HG02840 (cell line): ENCODE results near the gene NUP188.
"Not testable (repeated sequence)": the region's sequence is repeated elsewhere in the genome, so short reads cannot be mapped to it uniquely, and the experiment has no call there.

Experiments
- ATAC-seq: cut with Tn5 transposase; IDR thresholded peaks from one replicate; pipeline ENCODE4 v1.9.1; 2021; ENCODE audit warnings: mild to moderate bottlenecking, moderate library complexity, moderate number of reproducible peaks; ENCODE audit not compliant: unreplicated experiment, low FRiP score

NUP188 gene

DNA sequence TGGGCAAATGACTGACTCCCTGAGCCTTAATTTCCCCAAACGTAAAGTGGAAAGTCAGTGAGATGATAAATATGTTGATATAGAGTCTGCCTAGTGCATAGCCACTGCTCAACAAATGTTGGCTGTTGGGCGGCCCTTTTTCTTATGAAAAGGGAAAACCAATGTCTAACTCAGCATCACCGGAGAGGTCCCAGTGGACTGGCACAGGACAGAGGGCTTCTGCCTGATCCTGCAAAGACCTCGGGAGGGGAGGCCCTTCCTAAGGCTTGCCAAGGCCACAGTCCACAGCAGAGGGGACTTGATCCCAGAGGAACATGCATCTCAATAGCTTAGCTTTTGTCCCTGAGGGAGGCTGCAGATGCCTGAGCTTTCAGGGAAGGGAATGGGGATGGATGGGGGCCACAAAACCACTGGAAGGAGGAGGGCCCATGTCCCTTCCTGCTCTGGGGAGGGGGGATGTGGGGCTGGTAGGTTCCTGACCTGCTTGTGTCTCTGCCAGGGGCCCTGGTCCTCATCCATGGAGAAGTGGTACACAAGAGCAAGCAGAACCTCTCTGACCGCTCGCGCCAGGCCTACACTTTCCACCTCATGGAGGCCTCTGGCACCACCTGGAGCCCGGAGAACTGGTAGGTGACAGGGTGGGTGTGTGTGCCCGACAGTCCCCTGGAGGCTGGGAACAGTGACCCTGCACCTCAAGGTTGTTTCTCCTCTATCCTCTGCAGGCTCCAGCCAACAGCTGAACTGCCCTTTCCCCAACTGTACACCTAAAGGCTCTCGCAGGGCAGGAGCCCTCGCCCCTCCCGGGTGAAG, 6.3 kb upstream of the NUP188 start:
- no peak for ATAC-seq

DNA sequence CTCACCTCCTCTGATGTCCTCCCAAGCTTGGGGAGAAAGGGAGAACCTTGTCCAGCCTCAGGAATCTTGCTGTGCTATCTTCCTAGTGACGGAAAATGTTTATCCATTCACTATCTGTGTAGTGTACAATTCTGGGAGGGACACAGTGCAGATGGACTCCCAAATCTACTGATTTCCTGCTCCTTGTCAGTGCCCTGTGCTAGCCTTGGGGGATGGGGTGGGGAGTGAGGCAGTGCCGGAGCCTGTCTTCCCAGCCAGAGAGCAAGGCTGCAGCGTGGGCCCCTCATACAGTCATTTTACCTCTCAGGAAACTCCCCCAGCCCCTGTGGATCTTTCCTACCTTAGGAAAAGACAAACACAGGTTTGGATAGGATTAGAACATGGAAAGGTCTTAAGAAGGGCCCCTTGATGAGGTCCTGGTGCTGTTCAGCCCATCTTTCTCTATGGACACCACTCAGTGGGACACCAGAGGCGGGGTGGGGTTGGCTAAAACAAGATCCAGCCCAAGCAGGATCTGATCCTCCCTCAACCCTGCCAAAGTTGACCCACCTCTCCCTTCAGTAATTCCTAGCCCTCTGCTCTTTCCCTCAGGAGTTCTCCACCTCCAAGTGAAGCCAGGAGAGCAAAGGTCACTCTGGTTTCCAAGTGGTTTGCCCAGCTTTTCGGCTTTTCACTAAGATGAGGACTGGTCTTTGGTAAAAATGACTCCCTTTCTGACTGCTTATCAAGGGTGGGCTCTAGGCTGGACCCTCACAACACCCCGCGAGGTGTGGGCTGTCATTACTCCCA, 3.5 kb upstream of the NUP188 start:
- no peak for ATAC-seq

DNA sequence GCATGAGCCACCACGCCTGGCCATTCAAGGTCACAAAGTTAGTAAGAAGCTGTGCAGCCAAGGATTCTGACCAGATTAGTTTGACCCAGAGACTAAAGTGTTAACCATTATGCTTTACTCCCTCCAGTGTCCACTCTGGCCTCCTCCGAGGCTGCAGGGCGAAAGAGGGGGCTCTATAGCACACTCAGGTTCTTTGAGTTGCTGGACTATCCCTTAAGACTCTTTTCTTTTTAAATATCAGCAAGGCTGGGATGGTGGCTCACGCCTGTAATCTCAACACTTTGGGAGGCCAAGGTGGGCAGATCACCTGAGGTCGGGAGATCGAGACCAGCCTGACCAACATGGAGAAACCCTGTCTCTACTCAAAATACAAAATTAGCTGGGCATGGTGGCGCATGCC, 2.5 kb upstream of the NUP188 start:
- ATAC-seq, result not testable (repeated sequence)

DNA sequence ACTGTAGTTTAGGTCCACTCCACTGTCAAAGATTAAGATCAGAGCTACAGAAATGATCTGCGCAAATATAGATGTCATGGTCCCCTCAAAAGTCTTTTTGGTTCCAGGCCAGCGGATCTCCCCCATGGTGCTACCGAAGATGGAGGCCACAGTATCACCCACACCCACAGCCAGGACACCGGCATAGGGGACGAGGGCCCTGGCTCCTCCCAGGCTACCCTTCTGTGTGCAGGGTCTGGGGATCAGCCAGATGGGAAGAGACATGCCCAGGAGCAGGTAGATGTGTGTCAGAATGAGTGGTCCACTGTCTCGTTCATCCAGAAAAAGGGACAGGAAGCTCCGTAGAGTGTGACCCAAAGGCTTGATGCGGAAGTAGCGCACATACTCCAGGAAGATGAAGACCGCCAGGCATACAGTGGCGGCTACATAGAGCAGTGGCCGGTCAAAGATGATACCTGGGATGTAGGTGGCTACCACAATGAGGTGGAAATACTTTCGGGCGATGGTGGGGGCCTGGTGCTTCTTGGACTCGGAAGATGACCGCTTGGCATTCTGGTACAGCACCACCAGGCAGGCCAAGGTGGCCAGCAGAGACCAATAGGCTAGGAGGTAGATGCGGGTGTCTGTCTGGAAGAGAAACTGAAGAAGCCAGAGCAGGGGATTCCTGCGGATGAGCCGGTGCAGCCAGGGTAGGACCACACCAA, 1.5 kb upstream of the NUP188 start:
- no peak for ATAC-seq

DNA sequence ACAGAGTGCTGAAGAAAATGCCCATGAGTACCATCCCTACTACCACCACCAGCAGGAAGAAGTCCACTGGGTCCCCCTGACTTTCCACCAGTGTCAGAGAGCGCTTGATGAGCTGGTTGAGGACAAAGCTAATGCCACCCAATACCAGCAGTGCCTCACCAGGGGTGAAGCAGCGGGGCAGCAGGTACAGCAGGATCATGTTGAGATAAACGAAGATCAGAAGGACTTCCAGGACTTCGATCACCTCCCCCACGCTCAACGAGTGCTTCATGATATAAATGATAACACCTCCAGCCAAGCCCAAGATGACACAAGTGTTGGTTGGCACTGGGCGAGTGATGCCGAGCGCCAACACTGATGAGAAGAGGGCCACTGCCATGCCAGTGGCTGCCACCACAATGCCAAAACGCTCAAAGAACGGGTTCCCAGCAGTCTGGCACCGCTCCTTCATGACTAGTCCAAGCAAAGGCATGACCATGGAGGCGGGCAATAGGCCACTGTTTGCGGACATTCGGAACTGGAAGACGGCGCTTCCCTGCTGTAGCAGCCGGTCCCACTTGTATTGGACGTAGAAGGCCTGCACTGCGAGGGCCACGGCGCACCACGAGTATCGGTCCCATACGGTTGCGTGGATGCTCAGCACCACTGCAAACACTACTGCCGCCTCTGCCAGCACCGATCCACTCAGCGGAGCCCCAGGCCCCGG, 775 bp upstream of the NUP188 start:
- no peak for ATAC-seq

DNA sequence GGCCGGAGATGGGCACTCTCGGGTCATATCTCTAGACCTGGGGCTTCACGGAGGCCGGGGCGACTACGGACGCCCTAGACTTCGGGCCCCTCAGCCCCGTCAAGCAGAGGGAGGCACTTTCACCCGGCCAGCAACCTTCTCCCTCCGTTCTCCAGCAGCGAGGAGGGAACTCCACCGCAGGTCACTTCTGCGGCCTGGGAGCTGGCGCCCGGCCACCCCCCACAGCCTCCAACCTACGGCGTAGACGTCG, 297 bp upstream of the NUP188 start:
- ATAC-seq, result no peak

DNA sequence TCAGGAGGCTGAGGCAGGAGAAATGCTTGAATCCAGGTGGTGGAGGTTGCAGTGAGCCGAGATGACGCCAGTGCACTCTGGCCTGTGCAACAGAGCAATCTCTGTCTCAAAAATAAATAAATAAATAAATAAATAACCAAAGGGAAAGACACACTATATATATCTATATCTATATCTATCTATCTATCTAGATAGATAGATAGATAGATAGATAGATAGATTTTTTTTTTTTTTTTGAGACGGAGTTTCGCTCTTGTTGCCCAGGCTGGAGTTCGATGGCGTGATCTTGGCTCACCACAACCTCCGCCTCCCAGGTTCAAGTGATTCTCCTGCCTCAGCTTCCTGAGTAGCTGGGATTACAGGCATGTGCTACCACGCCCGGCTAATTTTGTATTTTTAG, 13.9 kb downstream of the NUP188 start:
- ATAC-seq, result not testable (repeated sequence)

DNA sequence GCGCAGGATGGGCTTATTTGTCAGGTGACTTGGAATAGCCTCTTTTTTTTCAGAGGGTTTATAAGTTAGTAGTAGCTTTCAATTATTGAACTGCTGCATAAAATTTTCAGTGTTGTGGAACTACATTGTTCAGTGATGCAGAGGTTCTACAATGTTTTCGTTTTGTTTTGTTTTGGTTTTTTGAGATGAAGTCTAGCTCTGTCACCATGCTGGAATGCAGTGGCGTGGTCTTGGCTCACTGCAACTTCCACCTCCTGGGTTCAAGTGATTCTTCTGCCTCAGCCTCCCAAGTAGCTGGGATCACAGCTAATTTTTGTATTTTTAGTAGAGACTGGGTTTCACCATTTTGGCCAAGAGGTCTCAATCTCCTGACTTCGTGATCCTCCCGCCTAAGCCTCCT, 22.0 kb downstream of the NUP188 start:
- no peak for ATAC-seq

DNA sequence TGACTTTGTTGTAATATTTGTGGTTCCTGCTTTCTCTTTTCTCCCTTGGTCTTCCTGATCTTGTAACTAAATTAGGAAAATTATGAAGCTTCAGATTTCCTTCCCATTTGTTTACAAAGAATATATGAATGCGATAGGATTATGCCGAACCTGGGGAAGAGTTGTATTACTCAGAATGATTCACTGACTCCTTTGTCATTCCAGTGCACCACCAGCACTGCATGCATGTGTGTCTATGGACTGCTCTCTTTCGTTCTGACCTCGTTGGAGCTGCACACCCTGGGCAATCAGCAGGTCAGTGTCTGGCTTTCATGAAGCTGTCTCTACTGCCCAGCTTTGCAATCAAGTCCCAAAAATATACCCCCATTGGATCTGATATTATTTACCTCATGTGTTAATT, 25.5 kb downstream of the NUP188 start:
- ATAC-seq, result no peak

DNA sequence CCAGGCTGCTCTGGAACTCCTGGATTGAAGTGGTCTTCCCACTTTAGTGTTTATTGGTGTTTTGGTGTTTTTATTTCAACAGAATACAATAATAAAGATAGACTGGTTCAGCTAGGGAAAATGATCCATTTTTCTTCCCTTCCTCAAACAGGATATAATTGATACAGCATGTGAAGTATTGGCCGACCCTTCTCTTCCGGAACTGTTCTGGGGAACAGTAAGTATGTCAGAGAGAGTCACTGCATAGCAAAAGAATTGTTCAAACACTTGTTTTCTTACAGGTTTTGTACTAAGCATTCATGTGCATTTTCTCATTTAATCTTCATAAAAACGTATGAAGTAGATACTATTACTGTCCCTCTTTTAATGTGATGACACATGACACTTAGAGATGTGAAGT, 31.6 kb downstream of the NUP188 start:
- no peak for ATAC-seq

DNA sequence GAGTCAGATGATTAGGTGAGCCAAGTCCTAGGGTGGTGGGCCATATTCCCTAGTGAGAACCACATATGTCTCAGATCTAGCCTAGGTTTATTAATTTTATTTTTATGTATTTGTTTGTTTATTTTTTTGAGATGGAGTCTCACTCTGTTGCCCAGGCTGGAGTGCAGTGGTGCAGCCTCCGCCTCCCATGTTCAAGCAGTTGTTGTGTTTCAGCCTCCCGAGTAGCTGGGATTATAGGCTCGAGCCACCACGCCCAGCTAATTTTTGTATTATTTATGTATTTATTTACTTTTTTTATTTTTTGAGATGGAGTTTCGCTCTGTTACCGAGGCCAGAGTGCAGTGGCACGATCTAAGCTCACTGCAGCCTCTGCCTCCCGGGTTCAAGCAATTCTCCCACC, 36.0 kb downstream of the NUP188 start:
- ATAC-seq, result no peak

DNA sequence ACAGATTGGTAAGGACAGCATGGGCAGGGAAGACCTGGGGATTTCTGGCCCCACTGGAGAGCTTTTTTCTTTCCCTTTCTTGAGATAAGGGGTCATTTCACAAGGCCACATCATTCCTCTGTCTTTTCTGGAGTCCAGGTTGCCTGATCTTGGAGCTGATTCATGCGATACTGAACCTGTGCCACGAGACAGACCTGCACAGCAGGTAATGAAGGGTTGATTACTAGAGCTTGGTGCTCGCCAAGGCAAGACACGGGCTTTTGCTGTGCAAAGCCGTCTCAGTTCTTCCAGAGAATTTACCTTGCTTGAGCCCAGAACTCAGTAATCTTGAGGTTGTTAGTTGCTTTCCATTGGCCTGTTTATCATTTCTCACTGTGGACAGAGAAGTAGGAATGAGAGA, 39.2 kb downstream of the NUP188 start:
- no peak for ATAC-seq

DNA sequence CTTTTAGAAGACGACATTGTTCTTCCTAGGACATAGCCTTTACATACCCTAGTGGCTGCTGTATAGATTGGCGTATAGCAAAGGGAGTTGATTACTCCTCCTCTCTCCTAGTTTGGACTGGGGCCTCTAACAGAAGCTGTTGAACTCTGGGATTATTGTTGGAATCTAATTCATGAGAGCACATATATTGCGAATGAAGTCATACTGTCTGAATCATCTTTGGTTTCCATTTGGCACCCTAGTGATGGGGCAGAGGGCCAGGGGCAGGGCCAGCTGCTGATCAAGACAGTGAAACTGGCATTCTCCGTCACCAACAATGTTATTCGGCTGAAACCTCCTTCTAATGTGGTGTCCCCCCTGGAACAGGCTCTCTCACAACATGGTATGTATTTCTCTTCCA, 40.3 kb downstream of the NUP188 start:
- no peak for ATAC-seq

DNA sequence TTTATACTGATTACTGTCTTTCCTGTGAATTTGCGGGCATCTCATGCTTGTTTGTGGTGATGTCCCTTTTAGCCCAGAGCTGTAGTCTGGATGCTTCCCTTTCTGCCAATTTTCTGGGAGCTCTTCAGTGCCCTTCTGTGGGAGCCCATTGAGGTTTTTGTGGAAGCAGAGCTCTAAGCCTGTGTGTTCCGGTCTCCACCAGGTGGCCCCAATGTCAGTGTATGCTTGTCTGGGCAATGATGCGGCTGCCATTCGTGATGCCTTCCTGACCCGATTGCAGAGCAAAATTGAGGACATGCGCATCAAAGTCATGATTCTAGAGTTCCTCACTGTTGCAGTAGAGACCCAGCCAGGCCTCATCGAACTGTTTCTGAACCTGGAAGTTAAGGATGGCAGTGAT, 45.5 kb downstream of the NUP188 start:
- ATAC-seq, result no peak

DNA sequence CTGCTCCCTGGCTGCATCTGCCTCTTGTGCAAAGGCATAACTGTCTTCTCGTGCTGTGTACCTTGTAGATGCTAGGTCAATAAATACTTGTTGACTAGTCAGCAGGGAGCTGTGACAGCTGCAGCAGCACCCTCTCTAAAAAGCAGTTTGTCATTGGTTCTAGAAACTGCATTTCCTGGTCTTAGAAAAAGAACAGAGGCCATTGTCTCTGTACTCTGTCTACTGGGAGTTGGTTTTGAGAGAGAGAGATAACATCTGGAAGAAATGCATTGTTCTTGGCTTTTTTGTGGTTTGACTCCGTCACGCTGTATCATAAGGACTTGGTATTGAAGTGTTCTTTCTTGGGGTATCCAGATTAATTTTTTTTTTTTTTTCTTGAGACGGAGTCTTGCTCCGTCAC, 48.3 kb downstream of the NUP188 start:
- no peak for ATAC-seq

DNA sequence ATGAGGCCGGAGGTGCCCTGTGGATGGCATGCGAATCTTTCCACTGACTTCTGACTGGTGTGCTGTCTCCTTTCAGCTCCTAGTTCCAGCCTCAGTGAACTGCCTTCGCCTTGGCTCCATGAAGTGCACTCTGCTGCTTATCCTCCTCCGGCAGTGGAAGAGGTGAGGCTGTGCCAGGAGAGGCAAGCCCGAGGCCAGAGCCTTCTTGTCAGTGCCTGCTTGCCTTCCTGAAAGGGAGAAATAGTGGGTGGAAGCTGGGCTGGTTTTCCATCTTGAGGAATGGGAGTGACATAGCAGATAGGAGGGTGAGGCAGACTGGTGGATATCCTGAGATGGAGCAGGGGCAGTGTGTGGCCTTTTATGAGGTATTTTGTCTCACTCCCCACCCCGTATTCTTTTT, 51.0 kb downstream of the NUP188 start:
- no peak for ATAC-seq

DNA sequence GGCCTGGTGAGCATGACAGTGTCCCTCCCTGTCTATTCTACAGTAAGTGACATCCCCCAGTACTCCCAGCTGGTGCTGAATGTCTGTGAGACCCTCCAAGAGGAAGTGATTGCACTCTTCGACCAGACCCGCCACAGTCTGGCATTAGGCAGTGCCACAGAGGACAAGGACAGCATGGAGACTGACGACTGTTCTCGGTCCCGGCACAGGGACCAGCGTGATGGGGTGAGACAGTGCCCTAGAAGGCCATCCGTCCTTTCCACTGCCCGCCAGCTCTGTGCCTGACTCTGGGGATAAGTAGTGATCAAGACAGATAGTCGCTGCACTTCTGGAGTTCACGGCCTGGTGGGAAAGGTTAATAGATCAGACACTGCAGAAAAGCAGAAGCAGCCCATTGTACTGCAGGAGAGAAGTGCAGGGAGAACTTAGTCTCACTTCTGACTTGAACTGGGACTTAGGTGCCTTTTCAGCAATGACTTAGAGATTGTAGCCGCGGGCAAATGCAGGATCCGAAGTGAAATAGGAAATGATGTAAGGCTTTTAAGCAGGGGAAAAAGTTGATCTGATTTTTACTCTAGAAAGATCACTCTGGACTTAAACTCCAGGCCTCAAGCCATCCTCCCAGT, 52.2 kb downstream of the NUP188 start:
- ATAC-seq, result no peak

DNA sequence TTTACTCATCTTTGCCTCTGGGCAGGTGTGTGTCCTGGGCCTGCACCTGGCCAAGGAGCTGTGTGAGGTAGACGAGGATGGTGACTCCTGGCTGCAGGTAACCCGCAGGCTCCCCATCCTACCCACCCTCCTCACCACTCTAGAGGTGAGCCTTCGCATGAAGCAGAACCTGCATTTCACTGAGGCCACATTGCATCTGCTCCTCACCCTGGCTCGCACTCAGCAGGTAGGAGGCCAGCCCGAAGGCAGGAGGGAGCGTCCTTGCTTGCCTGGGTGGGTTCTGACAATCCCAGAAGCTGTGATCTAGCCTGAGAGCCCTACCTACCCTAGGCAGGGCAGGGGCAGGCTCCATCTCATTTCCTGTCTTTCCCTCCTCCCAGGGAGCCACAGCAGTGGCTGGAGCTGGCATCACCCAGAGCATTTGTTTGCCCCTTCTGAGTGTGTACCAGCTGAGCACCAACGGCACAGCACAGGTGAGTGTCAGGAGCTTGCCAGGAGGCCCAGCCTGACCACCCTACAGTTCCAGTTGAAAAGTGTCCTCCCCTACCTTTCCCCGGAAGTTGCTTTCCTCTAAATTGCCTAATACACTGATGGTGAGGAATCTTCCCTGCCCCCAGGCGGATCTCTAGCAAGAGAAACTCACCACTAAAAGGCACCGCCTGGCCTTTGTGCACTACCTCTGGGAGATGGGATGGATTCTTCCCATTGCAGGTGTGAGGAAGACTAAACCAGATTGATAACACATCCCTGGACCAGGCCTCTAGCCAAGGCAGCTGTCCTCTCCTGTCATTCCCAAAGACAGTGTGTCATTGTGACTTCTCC, 54.2 kb downstream of the NUP188 start:
- no peak for ATAC-seq

DNA sequence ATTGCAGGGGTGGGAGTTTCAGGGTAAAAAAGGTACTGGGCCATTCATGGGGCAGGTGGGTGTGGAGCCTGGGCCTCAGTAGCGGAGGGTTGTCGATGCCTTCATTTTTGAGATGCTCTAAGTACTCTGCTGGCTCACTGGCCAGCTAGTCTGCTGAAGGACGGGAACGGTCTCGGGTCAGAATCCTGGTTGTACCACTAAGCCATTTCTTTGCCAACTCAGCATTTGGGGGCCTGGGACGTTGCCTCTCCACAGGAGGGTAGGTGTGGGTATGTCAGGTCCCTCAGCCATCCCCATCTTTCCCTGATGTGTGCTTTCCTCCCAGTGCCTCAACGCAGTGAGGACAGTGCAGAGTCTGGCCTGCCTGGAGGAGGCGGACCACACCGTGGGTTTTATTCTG, 55.5 kb downstream of the NUP188 start:
- ATAC-seq, result no peak

DNA sequence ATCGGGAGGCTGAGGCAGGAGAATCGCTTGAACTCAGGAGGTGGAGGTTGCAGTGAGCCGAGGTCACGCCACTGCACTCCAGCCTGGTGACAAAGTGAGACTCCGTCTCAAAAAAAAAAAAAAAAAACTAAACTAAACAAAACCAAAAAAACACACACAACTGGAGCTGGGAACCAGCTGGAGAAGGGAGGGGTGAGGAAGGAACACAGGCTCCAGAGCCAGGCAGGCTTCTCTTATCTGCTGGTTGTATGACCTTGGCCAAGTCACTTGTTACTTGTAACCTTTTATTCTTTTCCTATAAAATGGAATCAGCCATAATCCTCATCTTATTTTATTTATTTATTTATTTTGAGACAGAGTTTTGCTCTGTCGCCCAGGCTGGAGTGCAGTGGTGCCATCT, 56.7 kb downstream of the NUP188 start:
- not testable (repeated sequence) for ATAC-seq
